Brain pericyte (primary cell): ENCODE data around the gene OLA1.

Source experiments
- DNase-seq: peaks from one replicate; pipeline ENCODE4 v3.0.0-alpha.2; 2012; ENCODE audit warnings: low read depth, low spot score

OLA1 gene

GRCh38 chr2:174121175-174121574 lies 127.2 kb downstream of the OLA1 start:
- DNase-seq, result no peak

- DNase-seq, result no peak
Measured at GRCh38 chr2:174120346-174120745, 128.0 kb downstream of the OLA1 start.

- no peak for DNase-seq
Measured at GRCh38 chr2:174117951-174118930, 130.1 kb downstream of the OLA1 start.

- no peak for DNase-seq
Measured at GRCh38 chr2:174112073-174112472, 136.3 kb downstream of the OLA1 start.

- DNase-seq, result no peak
Measured at GRCh38 chr2:174108579-174108978, 139.8 kb downstream of the OLA1 start.

- DNase-seq, result no peak
Measured at GRCh38 chr2:174106736-174107135, 141.6 kb downstream of the OLA1 start.

GRCh38 chr2:174094542-174094941 lies 153.8 kb downstream of the OLA1 start:
- DNase-seq, result no peak

- DNase-seq, result no peak
Measured at GRCh38 chr2:174090476-174090875, 157.9 kb downstream of the OLA1 start.

GRCh38 chr2:174088706-174089460 lies 159.4 kb downstream of the OLA1 start:
- no peak for DNase-seq

- no peak for DNase-seq
Measured at GRCh38 chr2:174086708-174087107, 161.6 kb downstream of the OLA1 start.

GRCh38 chr2:174085781-174086180 lies 162.6 kb downstream of the OLA1 start:
- no peak for DNase-seq

- DNase-seq, result no peak
Measured at GRCh38 chr2:174083843-174084458, 164.4 kb downstream of the OLA1 start.

GRCh38 chr2:174080672-174081121 lies 167.6 kb downstream of the OLA1 start:
- DNase-seq, result no peak

- no peak for DNase-seq
Measured at GRCh38 chr2:174078275-174078674, 170.1 kb downstream of the OLA1 start.

GRCh38 chr2:174076975-174077374 lies 171.4 kb downstream of the OLA1 start:
- no peak for DNase-seq

- DNase-seq, result no peak
Measured at GRCh38 chr2:174076040-174076439, 172.3 kb downstream of the OLA1 start.

- DNase-seq, result no peak
Measured at GRCh38 chr2:174074831-174075230, 173.5 kb downstream of the OLA1 start.

GRCh38 chr2:174072857-174073256 lies 175.5 kb downstream of the OLA1 start:
- no peak for DNase-seq

- DNase-seq, result no peak
Measured at GRCh38 chr2:174072069-174072468, 176.3 kb downstream of the OLA1 start.

GRCh38 chr2:174071321-174071720 lies 177.0 kb downstream of the OLA1 start:
- DNase-seq, result no peak

- DNase-seq, result no peak
Measured at GRCh38 chr2:174070281-174070680, 178.1 kb downstream of the OLA1 start.

- DNase-seq, result no peak
Measured at GRCh38 chr2:174067815-174068214, 180.5 kb downstream of the OLA1 start.
